Sigmoid colon (tissue), 7 donors: ENCODE measurements around the gene CEP57L1. TPM values are rescaled to one million over a fixed set of nuclear protein-coding genes. Genes with fewer than 3 reads are reported as not detected.

Experiments
- DNase-seq: peaks from one replicate; pipeline ENCODE4 v3.0.0-alpha.2; 2019
- H3K27ac ChIP-seq, 4 donors: fragments of 200-600 bp; sonication (generic); one replicate each; pipeline ENCODE4 v1.5.1; 2016 to 2019; ENCODE audit warnings: mild to moderate bottlenecking in 1 of 4
- H3K27me3 ChIP-seq, 3 donors: fragments of 200-600 bp; sonication (generic); one replicate each; pipeline ENCODE4 v1.5.1; 2019; ENCODE audit warnings: mild to moderate bottlenecking in 1 of 3
- H3K36me3 ChIP-seq, 4 donors: fragments of 200-600 bp; sonication (generic); one replicate each; pipeline ENCODE4 v1.5.1; 2016 to 2019
- H3K4me1 ChIP-seq, 4 donors: fragments of 200-600 bp; sonication (generic); one replicate each; pipeline ENCODE4 v1.5.1; 2017 to 2019
- H3K4me3 ChIP-seq, 4 donors: fragments of 200-600 bp; sonication (generic); one replicate each; pipeline ENCODE4 v1.5.1; 2017 to 2019; ENCODE audit warnings: mild to moderate bottlenecking in 2 of 4, moderate library complexity in 1 of 4
- H3K9me3 ChIP-seq, 4 donors: fragments of 200-600 bp in 3 of 4; sonication (generic) in 3 of 4; one replicate each; pipeline versions ENCODE4 v1.5.1 to v1.6.1; 2013 to 2019
- EP300 ChIP-seq, 4 donors: sonication (generic); formaldehyde crosslinking; IDR thresholded peaks; one replicate each; pipeline ENCODE4 v1.6.1; 2017; ENCODE audit warnings: antibody characterized with exemption in 4 of 4
- POLR2A ChIP-seq, 2 donors: fragments of 450-650 bp; IDR thresholded peaks; one replicate each; pipeline ENCODE4 v1.6.1; 2016; ENCODE audit warnings: antibody characterized with exemption in 2 of 2, mild to moderate bottlenecking in 2 of 2, moderate library complexity in 2 of 2
- POLR2AphosphoS5 ChIP-seq, 4 donors: sonication (generic); formaldehyde crosslinking; IDR thresholded peaks; one replicate each; pipeline ENCODE4 v1.6.1; 2017; ENCODE audit warnings: antibody characterized with exemption in 4 of 4
- WGBS, 2 donors: extraction: QIAGEN DNeasy Blood & Tissue Kit; methylation state at CpG; one replicate each; pipeline ENCODE4 v1.1.7; 2013; 5-methylcytosine and 5-hydroxymethylcytosine counted together
- intact Hi-C: fragments of 100-400 bp; cut with DNase I; formaldehyde crosslinking; loops from one replicate; pipeline ENCODE4 v1.15.1; 2023
- polyA plus RNA-seq, 3 donors: library from polyadenylated mRNA; stranded (reverse); fragments of 200-250 nt; gene quantifications; one replicate each; pipeline ENCODE4 v1.2.3, GENCODE V29; 2013
- total RNA-seq, 4 donors: library from RNA; depleted of rRNA; stranded (reverse); fragments of >200 nt; gene quantifications; one replicate each; pipeline ENCODE4 v1.1.0, GENCODE V29; 2016
- TF ChIP-seq, protein P1 (sequence below), 4 experiments: fragments of 450-650 bp in 3 of 4; fragments of 200-600 bp in 1 of 4; IDR thresholded peaks; one replicate each; pipeline ENCODE4 v1.5.1; 2016 to 2019; ENCODE audit warnings: antibody characterized with exemption in 4 of 4, mild to moderate bottlenecking in 3 of 4, moderate library complexity in 2 of 4
- donor health status: healthy with polysubstance abuse.
- donor health status: Bipolar disorder and iron deficiency.
- donor health status: healthy.

CEP57L1 gene
- total and polyA plus RNA-seq, 7 donors, result 5.4 to 21.0 (median 12.6) TPM

DNA sequence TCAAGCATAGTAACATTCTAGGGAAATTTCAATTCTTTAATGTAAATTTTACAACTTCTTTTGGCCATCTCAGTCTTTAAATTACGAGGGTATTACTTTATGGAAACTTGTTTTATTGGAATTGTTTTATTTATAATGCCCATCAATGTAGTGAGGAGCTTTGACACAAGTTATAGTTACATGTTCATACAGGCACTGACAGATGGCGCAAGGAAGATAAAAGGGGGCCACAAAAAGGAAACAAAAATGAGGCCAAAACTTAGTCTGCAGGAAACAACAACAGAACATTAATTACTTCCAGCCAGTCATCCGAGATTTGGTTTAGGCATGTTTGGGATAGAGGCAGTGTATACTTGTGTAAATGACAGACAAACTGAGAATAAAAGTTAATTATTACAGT lies 18.9 kb upstream of the CEP57L1 start:
- H3K36me3 ChIP-seq, result no peaks in the 10 kb centered on the region
- WGBS, 2 donors, result 46 to 56% methylated on average over 3 of the region's 3 CpGs
- no peaks in the 10 kb centered on the region for H3K9me3 ChIP-seq
- intact Hi-C loops, result loop anchor here (5.0 to 10.0 kb wide), 2 partner anchors 292 to 519 kb away; no protein-coding TSS in a partner anchor
- no peak for TF ChIP-seq POLR2A (IDR thresholded peaks at IDR 0.05)
- TF ChIP-seq, protein P1, sequence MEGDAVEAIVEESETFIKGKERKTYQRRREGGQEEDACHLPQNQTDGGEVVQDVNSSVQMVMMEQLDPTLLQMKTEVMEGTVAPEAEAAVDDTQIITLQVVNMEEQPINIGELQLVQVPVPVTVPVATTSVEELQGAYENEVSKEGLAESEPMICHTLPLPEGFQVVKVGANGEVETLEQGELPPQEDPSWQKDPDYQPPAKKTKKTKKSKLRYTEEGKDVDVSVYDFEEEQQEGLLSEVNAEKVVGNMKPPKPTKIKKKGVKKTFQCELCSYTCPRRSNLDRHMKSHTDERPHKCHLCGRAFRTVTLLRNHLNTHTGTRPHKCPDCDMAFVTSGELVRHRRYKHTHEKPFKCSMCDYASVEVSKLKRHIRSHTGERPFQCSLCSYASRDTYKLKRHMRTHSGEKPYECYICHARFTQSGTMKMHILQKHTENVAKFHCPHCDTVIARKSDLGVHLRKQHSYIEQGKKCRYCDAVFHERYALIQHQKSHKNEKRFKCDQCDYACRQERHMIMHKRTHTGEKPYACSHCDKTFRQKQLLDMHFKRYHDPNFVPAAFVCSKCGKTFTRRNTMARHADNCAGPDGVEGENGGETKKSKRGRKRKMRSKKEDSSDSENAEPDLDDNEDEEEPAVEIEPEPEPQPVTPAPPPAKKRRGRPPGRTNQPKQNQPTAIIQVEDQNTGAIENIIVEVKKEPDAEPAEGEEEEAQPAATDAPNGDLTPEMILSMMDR (IDR thresholded peaks at IDR 0.05), result no peak
- H3K4me3 ChIP-seq, result no peak overlapping the region
- no peak overlapping the region for H3K27ac ChIP-seq
- H3K4me1 ChIP-seq, result peaks cover 0 to 73% (median 42%) of the 10 kb centered on the region in 4 donors
- no peaks in the 10 kb centered on the region for H3K27me3 ChIP-seq
- DNase-seq, result no peak

DNA sequence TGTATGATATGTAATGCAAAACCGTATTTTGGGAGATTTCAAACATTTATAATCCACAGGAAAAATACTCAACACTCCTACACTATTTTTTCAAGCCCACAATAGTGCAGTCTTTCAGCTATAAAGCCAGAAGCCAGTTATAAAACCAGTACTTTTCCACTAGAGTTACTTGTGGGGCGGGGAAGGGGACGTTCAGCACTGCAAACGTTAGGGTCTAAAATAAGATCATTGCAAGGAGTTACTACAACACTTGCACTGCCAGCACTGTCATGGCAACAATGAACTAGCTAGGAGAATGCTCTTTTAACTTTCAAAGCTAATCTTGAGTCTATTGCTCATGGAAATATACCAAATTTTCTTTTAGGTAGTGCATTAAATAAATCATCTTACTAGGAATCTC lies 15.3 kb upstream of the CEP57L1 start:
- Histone ChIP-seq H3K4me3 (peak overlapping the region in 1 of 4 donors; percentile 14), H3K36me3 (no peaks in the 10 kb centered on the region), H3K9me3 (no peaks in the 10 kb centered on the region), H3K4me1 (peaks cover 0 to 71% (median 54%) of the 10 kb centered on the region in 4 donors), H3K27me3 (no peaks in the 10 kb centered on the region), H3K27ac (peak overlapping the region; percentile 64 to 84 (median 78))
- peak; percentile 90 for DNase-seq
- TF ChIP-seq POLR2AphosphoS5 (IDR thresholded peaks at IDR 0.05), result peak in 1 of 4 donors; percentile 56
- TF ChIP-seq POLR2A (IDR thresholded peaks at IDR 0.05), result no peak
- TF ChIP-seq EP300 (IDR thresholded peaks at IDR 0.05), result peak in 2 of 4 donors; percentile 28 to 43
- TF ChIP-seq, protein P1 (IDR thresholded peaks at IDR 0.05), result no peak
- 39 to 46% methylated on average over 4 of the region's 4 CpGs for WGBS, 2 donors
- intact Hi-C loops, result loop anchor here (5.0 to 10.0 kb wide), 2 partner anchors 295 to 523 kb away; no protein-coding TSS in a partner anchor

DNA sequence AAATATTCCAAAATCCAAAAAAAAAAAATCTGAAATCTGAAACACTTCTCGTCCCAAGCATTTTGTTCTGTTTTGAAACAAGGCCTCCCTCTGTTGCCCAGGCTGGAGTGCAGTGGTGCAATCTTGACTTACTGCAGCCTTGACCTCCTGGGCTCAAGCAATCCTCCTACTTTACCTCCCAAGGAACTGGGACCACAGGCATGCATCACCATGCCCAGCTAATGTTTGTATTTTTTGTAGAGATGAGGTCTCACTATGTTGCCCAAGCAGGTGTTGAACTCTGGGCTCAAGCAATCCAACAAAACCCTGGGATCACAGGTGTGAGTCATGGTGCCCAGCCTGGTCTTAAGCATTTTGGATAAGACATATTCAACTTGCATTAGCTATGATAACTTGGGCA lies 14.3 kb upstream of the CEP57L1 start:
- Histone ChIP-seq H3K27ac (peak overlapping the region in 3 of 4 donors; percentile 76 to 84 (median 80)), H3K4me3 (no peak overlapping the region), H3K27me3 (no peaks in the 10 kb centered on the region), H3K36me3 (no peaks in the 10 kb centered on the region), H3K4me1 (peaks cover 0 to 66% (median 50%) of the 10 kb centered on the region in 4 donors), H3K9me3 (no peaks in the 10 kb centered on the region)
- intact Hi-C loops, result no loop called here
- TF ChIP-seq POLR2AphosphoS5 (IDR thresholded peaks at IDR 0.05) (no peak), POLR2A (IDR thresholded peaks at IDR 0.05) (no peak), EP300 (IDR thresholded peaks at IDR 0.05) (no peak)
- TF ChIP-seq, protein P1 (IDR thresholded peaks at IDR 0.05), result no peak
- 58 to 60% methylated on average over 1 of the region's 1 CpG for WGBS, 2 donors
- no peak for DNase-seq

DNA sequence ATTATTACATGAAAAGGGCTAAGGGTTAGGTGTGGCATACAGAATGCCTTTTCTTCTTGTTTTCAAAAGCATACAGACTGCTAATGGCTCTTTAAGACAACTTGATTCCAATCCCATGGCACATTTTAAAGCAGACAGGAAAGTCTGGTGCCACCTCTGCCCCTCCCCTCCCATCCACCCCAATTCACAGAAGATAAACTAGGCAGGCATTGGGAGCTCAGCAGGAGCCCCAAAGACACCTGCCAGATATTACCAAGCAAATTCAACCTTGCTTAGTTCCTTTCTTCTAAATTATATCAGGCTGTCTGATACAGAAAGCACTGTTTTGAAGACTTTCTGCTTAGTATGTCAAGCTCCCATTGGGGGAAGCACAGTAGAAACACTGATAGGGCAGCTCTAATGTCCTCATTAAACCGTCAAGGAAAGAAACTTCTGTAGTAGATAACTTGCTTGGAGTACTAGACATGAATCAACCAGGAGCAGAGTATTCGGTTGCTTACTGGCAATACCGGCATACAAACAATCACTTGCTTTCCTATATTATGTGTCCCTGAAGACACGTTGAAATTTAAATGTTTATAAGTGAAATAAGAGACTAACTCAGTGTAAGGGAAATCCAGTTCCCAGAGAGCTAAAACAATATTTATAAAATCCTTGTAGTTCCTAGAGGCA lies 13.7 kb upstream of the CEP57L1 start:
- Histone ChIP-seq H3K9me3 (no peaks in the 10 kb centered on the region), H3K4me1 (peaks cover 0 to 61% (median 45%) of the 10 kb centered on the region in 4 donors), H3K36me3 (no peaks in the 10 kb centered on the region), H3K27me3 (no peaks in the 10 kb centered on the region), H3K4me3 (no peak overlapping the region), H3K27ac (peak overlapping the region; percentile 7 to 84 (median 56))
- WGBS, 2 donors, result 87% methylated on average over 4 of the region's 4 CpGs
- TF ChIP-seq EP300 (IDR thresholded peaks at IDR 0.05), result no peak
- TF ChIP-seq POLR2A (IDR thresholded peaks at IDR 0.05), result no peak
- no peak for TF ChIP-seq POLR2AphosphoS5 (IDR thresholded peaks at IDR 0.05)
- TF ChIP-seq, protein P1 (IDR thresholded peaks at IDR 0.05), result no peak
- no peak for DNase-seq
- intact Hi-C loops, result no loop called here
